Thyroid gland (tissue), 4 donors: ENCODE results near the gene SLC35B3.

ENCODE experiments used
- CTCF ChIP-seq, 6 experiments: fragments of 200-600 bp in 3 of 6; fragments of 450-650 bp in 3 of 6; sonication (generic) in 3 of 6; IDR thresholded peaks; one replicate each; pipeline ENCODE4 v1.5.1; 2016 to 2019; ENCODE audit warnings: antibody characterized with exemption in 6 of 6, mild to moderate bottlenecking in 2 of 6, inconsistent platforms in 1 of 6, moderate library complexity in 1 of 6
- POLR2A ChIP-seq, 2 donors: fragments of 450-650 bp; IDR thresholded peaks; one replicate each; pipeline ENCODE4 v1.6.1; 2017; ENCODE audit warnings: antibody characterized with exemption in 2 of 2, mild to moderate bottlenecking in 2 of 2, moderate library complexity in 1 of 2

DNA sequence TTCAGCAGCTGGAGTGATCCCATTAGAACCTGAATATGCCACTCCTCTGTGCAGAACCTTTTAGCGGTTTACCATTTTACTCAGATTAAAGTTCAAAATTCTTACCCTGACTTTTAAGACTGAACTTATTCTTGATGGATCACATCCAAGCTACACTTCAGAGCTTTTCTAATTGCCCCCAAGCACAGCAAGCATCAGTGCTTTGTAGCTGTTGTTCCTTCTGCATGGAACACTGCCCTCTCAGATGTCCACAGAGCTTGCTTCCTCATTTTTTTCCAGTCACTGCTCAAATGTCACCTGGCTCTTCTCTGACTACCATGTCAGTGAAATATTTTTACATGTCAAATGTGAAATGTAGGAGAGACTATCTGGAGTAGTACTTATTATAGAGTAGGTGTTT, 1.6 kb upstream of the SLC35B3 start:
- TF ChIP-seq POLR2A (IDR thresholded peaks at IDR 0.05) (peak in 1 of 2 donors; percentile 23), CTCF (IDR thresholded peaks at IDR 0.05) (no peak)
